Upper lobe of left lung (tissue), 4 donors: Measurements from ENCODE around the gene TCF7L2.

Experiments used
- EP300 ChIP-seq, 4 donors: sonication (generic); formaldehyde crosslinking; IDR thresholded peaks; one replicate each; pipeline ENCODE4 v1.5.1; 2017; ENCODE audit warnings: antibody characterized with exemption in 4 of 4, control low read depth in 2 of 4
- POLR2A ChIP-seq, 4 donors: fragments of 450-650 bp; IDR thresholded peaks; one replicate each; pipeline ENCODE4 v1.5.1; 2016 to 2017; ENCODE audit warnings: antibody characterized with exemption in 4 of 4, mild to moderate bottlenecking in 2 of 4
- POLR2AphosphoS5 ChIP-seq, 2 donors: sonication (generic); formaldehyde crosslinking; IDR thresholded peaks; one replicate each; pipeline ENCODE4 v1.5.1; 2017; ENCODE audit warnings: antibody characterized with exemption in 2 of 2
- TF ChIP-seq, protein P1 (sequence below), 6 experiments: fragments of 450-650 bp in 4 of 6; fragments of 200-600 bp in 2 of 6; sonication (generic) in 2 of 6; IDR thresholded peaks; one replicate each; pipeline ENCODE4 v1.5.1; 2016 to 2019; ENCODE audit warnings: antibody characterized with exemption in 6 of 6

DNA sequence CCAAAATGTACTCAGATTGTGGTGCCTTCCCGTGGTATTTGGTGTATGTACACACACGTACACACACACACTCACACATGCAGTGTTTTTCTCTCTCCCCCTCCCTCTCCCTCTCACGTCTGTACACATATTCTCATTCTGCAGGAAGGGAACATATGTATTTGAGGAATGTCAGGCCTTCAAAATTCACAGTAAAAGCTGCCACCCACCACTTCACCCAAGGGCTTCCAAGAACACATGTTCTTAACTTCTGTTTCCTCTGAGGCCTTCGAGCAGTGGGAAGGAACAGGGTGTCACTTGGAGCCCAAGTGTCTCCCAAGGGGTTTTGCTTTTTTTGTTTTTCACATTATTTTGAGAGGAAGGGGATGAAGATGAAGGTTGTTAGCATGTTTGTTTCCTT, 198.9 kb downstream of the TCF7L2 start:
- TF ChIP-seq POLR2A (IDR thresholded peaks at IDR 0.05): no peak
- TF ChIP-seq, protein P1, sequence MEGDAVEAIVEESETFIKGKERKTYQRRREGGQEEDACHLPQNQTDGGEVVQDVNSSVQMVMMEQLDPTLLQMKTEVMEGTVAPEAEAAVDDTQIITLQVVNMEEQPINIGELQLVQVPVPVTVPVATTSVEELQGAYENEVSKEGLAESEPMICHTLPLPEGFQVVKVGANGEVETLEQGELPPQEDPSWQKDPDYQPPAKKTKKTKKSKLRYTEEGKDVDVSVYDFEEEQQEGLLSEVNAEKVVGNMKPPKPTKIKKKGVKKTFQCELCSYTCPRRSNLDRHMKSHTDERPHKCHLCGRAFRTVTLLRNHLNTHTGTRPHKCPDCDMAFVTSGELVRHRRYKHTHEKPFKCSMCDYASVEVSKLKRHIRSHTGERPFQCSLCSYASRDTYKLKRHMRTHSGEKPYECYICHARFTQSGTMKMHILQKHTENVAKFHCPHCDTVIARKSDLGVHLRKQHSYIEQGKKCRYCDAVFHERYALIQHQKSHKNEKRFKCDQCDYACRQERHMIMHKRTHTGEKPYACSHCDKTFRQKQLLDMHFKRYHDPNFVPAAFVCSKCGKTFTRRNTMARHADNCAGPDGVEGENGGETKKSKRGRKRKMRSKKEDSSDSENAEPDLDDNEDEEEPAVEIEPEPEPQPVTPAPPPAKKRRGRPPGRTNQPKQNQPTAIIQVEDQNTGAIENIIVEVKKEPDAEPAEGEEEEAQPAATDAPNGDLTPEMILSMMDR (IDR thresholded peaks at IDR 0.05): no peak
- TF ChIP-seq POLR2AphosphoS5 (IDR thresholded peaks at IDR 0.05): no peak
- no peak for TF ChIP-seq EP300 (IDR thresholded peaks at IDR 0.05)
